HUDEP-2 (cell line): ENCODE results near the gene STAB2.
"Not testable (repeated sequence)": the region's sequence is repeated elsewhere in the genome, so short reads cannot be mapped to it uniquely, and the experiment has no call there.

Source experiments
- DNase-seq, 76 experiments: peaks; one replicate each; lab custom pipeline; 2025; ENCODE audit not compliant: unreplicated experiment in 76 of 76; lab: John Stamatoyannopoulos, UW

STAB2 gene

GRCh38 chr12:103801709-103802585 lies 214.9 kb downstream of the STAB2 start:
- DNase-seq, result no peak

GRCh38 chr12:103802586-103802886 lies 215.5 kb downstream of the STAB2 start:
- DNase-seq, result no peak

- DNase-seq, result no peak
Observed at GRCh38 chr12:103803847-103804246, 216.8 kb downstream of the STAB2 start.

GRCh38 chr12:103805655-103806360 lies 218.7 kb downstream of the STAB2 start:
- no peak for DNase-seq

GRCh38 chr12:103806803-103807202 lies 219.7 kb downstream of the STAB2 start:
- no peak for DNase-seq

GRCh38 chr12:103807561-103808238 lies 220.6 kb downstream of the STAB2 start:
- DNase-seq, result peak in 12 of 76 experiments; percentile 4 to 42 (median 14)

GRCh38 chr12:103808239-103808880 lies 221.3 kb downstream of the STAB2 start:
- DNase-seq, result peak in 2 of 76 experiments; percentile 5 to 10

GRCh38 chr12:103809154-103809553 lies 222.1 kb downstream of the STAB2 start:
- peak in 28 of 76 experiments; percentile 7 to 55 (median 18) for DNase-seq

GRCh38 chr12:103809639-103810038 lies 222.6 kb downstream of the STAB2 start:
- DNase-seq, result not testable (repeated sequence)

- DNase-seq, result no peak
Observed at GRCh38 chr12:103810111-103810510, 223.0 kb downstream of the STAB2 start.

- DNase-seq, result no peak
Observed at GRCh38 chr12:103811791-103812190, 224.7 kb downstream of the STAB2 start.

GRCh38 chr12:103812789-103813188 lies 225.7 kb downstream of the STAB2 start:
- no peak for DNase-seq

GRCh38 chr12:103813426-103813825 lies 226.4 kb downstream of the STAB2 start:
- DNase-seq, result no peak

- DNase-seq, result no peak
Observed at GRCh38 chr12:103813949-103814348, 226.9 kb downstream of the STAB2 start.

GRCh38 chr12:103814436-103814835 lies 227.4 kb downstream of the STAB2 start:
- DNase-seq, result no peak
